Stimulated activated CD4-positive, alpha-beta T cell treated with anti-CD3 and anti-CD28 coated beads, Interleukin-4, amount 100 ng/mL, for 4 hours (primary cell): Measurements from ENCODE around the gene EFTUD2.

Source experiments
- DNase-seq, 2 experiments: peaks; one replicate each; pipeline ENCODE4 v3.0.0-alpha.2; 2020

EFTUD2 gene

DNA sequence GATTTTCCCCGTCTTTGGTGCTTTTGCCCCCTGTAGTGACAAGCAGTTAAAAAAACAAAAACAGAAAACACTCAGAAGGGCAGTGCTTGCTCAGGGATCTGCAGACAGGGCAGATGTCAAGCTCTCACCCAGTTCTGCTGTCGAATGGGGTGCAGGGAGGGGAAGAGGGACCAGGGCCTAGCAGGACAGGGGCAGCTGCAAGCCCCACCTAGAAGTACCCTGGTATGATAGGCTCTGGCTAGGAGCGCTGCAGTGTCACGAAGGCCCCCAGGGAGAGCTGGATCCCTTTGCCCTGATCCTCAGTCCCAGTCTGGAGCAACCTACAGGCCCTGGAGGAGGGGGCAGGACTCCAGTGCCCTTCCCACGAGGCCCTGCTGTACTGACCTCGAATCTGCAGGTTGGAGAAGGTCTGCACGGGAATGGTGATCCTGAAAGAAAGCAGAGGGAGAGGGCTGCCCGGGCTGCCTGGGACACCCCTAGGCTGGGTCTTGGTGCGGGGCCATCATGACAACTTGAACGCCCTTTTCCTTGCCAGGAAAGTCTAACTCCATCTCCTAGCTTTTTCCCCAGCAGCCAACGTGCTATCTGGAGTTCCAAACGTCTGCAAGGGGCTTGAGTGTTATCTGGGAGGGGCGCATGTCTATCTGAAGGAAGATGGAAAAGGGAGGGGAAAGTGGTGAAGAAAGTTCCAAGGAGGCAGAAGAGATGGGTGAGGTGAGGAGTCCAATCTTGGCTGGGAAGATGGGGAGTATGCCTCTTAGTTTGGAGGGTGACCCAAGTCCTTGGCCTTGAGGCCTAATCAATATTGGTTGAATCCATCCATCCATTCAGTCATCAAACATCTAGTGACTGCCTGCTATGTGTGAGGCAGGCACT is 11.2 kb upstream of the EFTUD2 start:
- DNase-seq: no peak

DNA sequence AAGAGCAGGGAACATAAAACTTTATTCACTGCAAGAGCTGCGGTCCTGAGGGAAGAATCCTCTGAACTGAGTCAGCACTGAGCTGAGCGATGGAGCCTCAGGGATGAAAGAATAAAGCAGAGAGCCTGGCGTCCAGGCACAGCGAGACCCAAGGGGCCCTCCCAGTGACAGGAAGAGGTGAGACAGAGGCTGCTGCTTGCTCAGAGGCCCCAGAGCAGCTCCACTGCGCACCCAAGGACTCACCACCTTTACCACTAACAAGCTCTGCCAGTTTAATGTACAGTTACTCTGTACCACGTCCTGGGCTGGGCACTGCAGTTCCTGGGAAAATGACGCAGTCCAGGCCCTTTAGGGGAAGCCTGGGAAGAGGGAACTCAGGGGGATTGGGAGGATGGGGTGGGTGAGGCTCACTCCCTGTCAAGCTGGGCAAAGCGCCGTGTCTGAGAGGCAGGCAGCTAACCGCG is 10.5 kb upstream of the EFTUD2 start:
- no peak for DNase-seq

DNA sequence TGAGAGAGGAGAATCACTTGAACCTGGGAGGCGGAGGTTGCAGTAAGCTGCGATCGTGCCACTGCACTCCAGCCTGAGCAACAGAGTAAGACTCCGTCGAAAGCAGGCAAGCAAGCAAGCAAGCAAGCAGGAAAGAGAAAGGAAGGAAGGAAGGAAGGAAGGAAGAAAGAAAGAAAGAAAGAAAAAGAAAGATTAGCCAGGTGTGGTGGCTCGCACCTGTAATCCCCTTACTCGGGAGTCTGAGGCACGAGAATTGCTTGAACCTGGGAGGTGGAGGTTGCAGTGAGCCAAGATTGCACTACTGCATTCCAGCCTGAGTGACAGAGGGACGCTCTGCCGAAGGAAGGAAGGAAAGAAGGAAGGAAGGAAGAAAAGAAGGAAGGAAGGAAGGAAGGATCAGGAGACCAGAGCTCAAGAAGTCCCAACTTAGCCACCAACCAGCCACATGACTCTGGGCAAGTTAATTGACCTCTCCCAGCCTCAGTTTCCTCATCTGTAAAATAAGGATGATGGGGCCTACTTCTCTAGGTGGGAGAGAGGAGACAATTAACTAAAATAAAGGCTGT is 9.6 kb upstream of the EFTUD2 start:
- no peak for DNase-seq

DNA sequence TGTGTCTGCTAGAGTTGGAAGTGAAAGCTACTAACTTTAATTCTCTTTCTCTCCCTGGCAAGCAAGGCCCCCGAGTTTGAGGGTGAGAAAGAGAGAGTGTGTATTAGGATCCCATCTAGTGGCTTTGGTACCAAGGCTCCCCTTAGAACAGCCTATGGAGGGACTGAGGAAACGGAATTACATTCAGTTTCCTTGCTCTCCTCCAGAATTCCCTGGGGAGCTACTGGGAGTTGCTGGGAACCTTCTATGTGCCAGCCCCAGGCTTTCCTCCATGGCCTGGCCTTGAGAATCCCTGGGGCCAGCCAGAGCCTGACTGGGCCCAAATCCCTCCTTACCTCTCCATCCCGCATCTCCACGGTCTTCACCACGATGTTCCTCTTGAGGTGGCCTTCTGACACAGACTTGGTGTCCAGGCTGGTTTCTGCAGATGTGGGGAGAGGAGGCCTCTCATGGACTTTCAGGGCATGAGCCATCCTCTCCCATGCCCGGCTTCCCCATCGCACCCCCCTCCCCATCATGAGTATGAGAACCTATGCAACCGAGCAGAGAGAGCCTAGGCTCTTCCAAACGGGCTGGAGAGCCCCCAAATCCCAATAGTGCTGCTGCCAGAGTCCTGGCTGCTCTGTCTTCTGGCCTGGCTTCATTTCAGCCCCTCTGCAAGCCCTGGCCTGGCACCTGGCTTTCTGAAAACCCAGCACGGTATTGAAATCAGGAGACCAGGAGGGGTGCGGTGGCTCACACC is 8.7 kb upstream of the EFTUD2 start:
- DNase-seq: no peak

DNA sequence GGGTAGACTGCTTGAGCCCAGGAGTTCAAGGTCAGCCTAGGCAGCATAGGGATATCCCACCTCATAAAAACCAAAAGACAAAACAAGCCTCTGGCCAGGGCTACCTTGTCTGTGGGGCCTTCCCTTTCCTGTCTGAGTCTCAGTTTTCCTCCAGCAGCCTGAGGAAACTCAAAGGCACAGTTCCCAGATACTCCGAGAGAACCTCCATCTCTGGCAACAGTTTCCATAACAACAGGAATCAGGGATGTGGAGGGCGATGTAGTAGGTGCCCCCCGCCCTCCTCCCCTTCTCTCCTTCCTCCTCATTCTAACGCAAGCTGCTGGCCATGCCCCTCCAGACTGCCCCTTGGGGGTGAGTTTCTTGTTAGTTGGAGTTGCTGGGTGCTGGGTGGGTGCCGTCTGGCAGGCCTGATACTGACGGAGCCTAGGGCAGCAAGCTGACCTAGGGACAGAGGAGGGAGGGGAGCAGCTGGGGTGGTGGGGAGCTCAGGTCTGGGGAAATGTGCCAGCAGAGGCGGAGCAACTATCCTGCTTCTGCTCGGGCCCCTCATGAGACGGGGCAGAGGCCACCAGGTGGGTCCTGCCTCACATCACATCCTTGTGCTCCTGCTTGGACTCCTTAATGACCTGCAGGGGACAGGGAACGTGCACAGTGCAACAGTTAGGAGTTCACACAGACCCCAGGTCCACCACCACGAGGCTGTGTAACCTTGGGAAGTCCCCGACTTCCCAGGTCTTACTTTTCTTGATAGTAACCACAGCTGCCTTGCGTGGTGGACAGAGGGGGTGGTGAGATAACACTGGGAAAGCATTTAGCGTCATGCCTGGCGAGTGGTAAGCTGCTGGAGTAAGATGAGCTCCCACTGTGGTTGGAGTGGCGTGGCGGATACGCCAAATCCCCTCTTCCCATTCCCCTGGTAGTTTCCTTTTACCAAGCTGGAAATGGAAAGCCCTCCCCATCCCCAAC is 7.8 kb upstream of the EFTUD2 start:
- DNase-seq: no peak

DNA sequence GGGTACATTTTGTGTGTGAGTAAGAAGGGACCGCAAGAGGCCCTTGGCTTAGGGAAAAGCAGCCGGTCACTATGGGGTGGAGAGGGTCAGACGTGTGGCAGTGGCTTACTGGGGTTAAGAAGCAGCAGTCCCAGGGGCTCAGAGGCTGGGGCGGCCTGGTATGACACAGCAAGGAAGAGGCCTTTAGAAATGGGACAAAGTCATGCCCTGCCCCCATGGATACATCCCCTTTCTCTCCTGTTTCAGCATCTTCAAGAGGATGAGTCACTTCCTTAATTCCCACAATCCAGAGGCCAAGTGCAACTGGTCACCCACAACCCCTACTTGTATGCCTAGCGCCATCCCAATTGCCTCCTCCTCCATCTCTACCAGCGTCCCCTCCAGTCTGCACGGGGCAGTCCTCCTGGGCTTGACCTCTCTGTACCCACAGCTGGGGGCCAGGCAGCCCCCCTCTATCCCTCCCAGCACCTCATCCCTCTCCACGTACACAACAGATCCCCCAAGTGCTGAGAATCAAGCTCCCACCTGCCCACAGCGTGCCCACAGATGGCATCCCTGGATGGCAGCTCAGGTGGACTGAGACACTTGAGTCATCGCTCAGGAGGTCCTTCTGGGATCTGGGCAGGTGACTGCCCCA is 6.9 kb upstream of the EFTUD2 start:
- no peak for DNase-seq

DNA sequence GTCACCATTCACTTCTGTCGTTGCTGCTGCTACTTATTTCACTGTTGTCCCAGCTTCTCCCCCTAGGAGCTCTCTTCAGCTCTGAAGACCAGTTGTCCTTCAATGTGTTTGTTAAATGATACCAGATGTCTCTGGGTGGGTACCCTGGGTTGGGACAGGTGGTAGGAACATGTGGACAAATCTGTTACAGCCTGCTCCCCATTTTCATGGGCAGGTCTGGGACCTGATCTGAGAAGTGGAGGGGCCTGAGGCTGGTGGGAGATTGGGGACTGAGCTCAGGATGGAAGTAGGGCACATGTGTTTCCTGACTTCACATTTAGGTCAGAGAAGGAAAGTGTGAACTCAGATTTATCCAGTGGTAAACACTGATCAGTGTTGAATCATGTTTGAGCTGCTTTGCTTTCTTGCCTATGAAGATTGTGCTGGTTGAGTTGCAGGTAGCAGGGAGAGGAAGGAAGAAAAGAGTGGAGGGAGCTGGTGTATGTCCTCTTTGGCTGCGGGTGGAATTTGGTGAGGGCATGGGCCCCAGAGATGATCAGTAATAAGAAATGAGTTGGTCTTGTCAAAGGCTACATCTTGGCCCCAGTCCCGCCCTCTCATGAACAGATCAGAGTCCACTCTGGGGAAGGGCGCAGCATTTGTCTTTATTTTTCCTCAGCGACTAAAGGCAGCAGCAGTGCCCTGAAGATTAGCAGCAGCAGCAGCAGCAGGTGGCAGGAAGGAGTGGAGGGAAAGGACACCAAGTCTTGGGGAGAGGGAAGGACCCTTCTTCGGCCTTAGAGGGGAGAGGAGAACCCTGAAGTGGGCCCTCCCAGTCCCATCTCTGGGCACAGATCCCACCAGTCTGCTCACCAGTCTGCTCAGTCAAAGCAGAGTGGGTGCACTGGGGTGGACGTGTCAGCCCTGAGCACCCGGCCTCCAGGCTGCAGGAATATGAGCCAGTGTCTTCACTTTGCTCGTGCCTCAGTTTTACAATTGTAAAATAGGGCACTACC is 6.1 kb upstream of the EFTUD2 start:
- DNase-seq: no peak

DNA sequence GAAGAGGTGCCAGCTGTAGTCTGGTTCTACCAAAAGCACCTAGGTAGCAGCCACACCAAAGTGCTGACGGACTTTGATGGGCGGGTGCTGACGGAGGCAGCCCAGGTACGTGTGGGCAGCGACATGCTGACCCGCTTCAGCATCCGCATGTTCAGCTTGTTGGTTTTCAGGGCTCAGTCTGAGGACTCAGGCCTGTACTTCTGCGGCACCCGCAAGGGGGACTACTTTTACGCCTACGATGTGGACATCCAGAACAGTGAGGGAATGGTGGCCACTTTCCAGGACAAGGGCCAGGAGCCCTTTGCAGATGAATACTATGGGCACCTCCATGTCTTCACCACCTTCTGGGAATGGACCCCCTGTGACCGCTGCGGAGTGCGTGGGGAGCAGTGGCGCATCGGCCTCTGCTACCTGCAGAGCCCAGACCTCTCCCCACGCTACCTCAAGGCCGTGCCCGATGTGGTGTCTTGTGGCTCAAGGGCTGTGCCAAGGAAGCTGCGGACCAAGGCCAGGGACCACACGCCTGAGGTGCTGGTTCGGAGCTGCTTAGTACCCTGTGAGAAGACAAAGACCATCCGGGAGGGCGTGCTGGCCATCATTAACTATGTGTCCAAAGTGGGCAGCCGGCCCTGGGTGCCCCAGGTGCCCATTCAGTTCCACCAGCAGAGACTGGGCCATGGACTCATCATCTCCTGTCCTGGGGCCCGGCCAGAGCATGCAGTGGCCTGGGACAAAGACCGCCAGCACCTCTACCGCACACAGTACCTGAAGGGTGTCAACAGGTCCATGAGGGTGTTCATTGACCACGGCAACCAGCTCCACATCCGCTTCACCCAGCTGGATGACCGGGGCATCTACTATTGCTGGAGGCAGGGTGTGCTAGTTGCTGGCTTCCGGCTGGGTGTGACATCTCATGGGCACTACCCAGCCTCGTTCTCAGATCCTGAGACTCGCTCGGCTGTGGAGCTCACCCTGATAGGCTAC is 5.0 kb upstream of the EFTUD2 start:
- DNase-seq: no peak

DNA sequence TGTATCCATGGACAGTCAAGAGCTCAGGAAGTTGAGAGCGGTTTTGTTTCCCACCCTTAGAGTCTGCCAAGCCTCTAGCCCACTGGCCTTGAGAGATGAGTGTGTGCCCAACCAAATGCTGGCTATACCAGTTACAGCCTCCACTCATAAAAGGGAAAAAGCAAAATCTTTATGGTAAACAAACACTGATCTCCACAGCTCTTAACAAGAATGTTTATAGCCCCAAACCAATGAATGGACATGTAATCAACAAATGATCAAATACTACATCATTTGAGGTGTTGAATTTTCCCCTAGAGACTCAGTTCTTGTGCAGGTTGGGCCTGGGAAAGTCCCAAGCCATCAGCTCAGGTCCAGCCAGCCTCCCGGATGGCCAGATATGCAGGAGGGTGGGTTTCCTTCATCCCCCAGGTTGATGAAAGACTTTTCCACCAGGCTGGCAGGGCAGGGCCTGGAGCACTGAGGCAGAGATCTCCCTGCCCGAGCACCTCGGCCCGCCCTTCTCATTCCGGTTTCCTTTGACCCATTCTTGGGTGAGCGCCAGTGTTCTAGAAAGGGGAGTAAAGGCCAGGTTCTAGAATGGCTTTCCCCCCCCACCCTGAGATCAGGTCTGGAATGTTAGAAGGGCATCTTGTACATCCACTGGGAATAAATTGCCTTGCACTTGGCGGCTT is 3.9 kb upstream of the EFTUD2 start:
- DNase-seq: no peak

DNA sequence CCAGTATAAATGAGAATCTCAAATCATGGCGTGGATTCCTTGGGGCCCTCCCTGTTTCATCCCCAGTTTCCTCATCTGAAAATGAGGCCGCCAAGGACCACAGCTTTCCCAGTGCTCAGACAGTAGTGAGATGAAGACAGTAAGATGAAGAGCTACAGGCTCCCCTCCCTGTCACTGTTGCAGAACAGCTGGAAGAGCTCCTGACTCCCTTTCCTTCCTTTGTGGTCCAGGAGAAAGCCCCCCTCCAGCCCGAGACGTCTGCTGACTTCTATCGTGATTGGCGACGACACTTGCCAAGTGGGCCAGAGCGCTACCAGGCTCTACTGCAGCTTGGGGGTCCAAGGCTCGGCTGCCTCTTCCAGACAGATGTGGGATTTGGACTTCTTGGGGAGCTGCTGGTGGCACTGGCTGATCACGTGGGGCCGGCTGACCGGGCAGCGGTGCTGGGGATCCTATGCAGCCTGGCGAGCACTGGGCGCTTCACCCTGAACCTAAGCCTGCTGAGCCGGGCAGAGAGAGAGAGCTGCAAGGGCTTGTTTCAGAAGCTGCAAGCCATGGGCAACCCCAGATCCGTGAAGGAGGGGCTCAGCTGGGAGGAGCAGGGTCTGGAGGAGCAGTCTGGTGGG is 3.0 kb upstream of the EFTUD2 start:
- no peak for DNase-seq

DNA sequence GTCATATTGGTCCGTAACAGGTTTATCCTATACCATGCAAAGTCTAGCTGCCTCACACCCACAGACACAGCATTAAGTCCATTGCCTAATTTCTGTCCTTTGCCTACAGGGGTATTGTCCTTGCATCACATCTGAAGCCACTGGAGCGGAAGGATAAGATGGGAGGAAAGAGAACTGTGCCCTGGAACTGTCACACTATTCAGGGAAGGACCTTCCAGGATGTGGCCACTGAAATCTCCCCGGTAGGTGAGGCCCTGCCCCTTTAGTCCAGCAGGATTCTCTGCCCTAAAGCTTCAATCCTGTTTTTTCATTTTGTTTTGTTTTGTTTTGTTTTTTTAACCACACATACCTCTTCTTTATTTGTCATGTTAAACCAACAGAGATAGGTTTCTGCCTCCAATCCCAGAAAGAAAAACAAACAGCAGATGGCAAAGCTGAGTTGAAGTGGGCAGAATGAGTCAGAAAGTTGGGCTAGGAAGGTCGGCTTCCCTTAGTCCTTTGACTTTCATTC is 2.2 kb upstream of the EFTUD2 start:
- DNase-seq: no peak

DNA sequence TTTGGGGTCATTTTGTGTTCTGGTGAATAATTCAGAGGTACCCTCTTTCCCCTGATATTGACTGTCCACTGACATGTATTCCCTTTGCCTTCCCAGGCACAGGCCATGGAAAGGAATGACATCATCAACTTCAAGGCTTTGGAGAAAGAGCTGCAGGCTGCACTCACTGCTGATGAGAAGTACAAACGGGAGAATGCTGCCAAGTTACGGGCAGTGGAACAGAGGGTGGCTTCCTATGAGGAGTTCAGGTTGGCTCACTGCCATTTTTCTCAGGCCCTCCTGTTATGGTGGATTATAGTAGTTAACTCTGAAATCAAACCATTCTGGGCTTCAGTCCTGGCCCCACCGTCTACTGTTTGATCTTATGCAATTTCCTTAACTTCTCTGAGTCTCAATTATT is 1.6 kb upstream of the EFTUD2 start:
- no peak for DNase-seq

DNA sequence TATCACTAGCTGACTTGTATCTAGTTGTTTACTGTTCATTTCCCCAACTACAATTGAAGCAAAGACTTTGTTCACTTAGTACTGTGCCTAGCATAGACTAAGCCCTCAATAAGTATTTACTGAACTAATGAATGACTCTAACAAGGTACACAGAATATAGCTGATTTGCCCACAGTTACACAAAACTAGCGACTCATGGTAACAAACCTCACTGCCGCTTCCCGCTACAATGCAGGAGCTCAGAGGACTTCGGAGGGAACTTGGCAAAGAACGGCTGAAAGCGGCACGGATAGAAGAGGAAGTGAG is 524 bp downstream of the EFTUD2 start:
- DNase-seq: no peak

DNA sequence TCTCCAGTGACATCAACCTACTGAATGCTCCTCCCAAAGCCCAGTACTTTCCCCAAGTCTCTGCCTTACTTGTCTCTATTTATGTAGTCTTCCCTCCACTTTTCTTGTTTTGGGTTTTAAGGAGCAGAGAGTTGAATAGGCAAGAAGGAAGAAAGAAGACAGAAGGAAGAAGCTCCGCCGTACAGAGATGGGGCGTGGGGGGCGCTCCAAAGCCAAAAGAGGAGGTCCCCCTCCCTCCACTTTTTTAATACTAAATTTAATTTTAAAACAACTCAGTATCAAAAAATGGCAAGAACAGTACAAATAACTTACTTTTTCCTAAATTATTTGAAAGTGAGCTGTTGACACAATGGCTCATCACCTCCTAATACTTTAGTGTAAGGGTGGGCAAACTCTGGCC is 4.6 kb downstream of the EFTUD2 start:
- DNase-seq: no peak

DNA sequence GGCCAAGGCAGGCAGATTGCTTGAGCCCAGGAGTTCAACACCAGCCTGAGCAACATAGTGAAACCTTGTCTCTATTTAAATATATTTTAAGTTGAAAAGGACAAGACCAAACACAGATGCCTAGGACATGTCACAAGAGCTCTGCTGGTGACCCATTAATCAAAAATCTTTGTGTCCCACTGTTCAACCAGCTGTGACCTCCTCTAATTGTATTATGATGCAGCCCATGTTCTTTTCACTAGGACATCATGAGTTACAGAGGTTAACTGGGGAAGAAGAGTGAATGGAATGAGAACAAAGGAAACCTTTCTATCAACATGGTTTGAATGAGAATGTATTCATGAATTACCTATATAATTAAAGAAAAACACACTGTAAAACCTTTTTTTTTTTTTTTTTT is 7.0 kb downstream of the EFTUD2 start:
- DNase-seq: no peak

DNA sequence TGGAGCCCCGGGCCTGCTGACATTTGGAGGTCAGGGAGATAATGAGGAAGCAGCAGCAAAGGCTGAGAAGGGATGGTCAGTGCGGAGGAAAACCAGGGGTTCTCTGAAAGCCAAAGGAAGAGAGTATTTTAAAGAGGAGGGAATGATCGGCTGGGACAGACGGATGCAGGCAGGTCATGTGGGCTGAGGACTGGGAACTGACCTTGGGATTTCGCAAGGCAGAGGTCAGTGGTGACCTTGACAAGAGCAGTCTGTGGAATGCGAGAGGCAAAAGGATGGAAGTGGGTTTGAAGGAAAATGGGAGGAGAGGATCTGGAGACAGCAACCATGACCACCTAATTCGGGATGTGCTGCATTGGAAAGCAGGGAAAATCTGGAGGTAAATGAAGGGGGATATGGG is 10.2 kb downstream of the EFTUD2 start:
- no peak for DNase-seq

DNA sequence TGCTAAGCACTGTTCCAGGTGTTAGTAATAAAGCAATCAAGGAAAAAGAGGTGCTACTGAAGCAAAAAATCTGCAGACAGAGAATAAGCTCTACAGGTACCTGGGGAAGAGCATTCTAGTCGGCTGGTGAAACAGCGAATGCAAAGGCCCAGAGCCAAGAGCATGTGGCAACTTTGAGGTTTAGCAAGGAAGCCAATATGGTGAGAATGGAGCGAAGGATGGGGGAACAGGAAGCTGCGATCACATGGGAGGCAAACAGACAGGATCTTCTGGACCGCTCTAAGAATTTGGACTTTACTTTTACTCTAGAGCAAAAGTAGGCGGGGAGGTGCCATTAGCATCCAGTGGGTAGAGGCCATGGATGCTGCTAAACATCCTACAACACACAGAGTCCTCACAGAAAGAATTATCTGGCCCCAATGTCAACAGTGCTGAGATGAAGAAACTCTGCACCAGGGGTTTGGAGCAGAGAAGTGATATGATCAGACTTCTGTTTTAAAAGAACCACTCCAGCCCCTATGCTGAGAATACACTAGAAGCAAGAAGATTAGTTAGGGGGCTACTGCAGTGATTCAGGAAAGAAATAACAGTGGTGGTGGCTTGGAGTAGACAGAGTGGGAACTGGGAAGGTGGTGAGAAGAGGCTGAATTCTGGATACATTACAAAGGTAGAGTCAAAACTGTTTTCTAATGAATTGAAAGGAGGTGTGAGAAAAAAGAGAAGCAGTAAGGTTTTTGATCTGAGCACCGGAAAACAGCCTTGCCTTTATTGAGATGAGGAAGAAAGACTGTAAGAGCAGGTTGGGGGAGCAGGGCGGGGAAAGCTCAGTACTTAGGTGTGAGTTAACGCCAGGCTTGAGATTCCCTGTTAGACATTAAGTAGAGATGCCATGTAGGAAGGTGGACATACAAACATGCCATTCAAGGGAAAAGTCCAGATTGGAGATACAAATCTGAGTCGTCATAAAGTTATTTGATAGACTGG is 11.0 kb downstream of the EFTUD2 start:
- no peak for DNase-seq
